ENCODE data around the gene DNM2. TPM values are rescaled to one million over a fixed set of nuclear protein-coding genes. Genes with fewer than 3 reads are reported as not detected.

The DNM2 gene
- total RNA-seq, 2 donors from 2014 or later, result 403 to 422 TPM

DNA sequence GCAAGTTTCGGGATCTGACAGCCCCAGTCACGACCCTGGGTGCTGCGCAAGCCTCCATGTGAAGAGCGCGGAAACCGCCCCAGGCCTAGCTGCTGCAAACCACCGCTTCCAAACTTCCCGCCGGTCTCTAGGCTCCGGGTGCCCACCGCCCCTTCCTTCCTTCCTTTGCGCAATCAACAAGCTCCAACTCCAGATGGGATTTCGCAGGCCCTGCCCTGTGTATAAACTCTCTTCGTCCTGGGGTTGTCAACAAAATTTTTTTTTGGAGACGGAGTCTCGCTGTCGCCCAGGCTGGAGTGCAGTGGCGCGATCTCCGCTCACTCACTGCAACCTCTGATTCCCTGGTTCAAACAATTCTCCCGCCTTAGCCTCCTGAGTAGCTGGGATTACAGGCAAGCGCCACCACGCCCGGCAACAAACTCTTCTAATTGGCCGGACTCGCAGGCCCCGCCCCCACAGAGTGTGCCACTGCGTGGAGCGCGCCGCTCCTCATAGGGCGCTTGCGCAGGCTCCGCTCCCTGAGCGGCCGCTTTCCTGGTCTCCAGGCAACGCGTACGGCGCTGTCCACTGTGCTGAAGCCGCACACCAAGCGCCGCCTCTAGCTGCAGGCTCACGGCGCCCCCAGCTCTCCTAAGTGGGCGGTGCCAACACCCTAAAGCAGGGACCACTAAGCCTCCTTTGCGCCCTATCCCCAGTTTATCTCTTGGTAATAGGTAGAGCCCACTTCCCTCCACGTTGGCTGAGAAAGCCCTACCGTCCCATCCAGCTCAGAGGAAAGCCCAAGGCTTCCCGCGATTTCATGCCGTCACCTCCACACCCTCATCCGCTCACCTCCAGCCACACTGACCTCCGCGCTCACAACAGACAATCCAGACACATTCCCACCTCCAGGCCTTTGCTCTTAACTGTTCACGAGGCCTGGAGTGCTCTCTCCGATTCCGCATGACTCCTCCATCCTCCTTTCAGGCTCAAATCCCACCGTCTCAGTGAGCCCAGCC is 22.2 kb upstream of the DNM2 start:
- peaks cover 7 to 8% of the 10 kb centered on the region in 2 donors for H3K27me3 Mint-ChIP-seq
- no peaks in the 10 kb centered on the region for H3K36me3 Mint-ChIP-seq
- no peaks in the 10 kb centered on the region for H3K9me3 Mint-ChIP-seq
- H3K4me1 Mint-ChIP-seq (ENCODE audit: low read depth in 2 of 2), result peaks cover 20 to 30% of the 10 kb centered on the region in 2 donors
- H3K27ac Mint-ChIP-seq, result peak overlapping the region in 1 of 2 donors; percentile 61
- peak; percentile 98 for ATAC-seq
- DNase-seq (ENCODE audit: low spot score), result peak; percentile 91
- peak overlapping the region; percentile 86 for H3K4me3 Mint-ChIP-seq

DNA sequence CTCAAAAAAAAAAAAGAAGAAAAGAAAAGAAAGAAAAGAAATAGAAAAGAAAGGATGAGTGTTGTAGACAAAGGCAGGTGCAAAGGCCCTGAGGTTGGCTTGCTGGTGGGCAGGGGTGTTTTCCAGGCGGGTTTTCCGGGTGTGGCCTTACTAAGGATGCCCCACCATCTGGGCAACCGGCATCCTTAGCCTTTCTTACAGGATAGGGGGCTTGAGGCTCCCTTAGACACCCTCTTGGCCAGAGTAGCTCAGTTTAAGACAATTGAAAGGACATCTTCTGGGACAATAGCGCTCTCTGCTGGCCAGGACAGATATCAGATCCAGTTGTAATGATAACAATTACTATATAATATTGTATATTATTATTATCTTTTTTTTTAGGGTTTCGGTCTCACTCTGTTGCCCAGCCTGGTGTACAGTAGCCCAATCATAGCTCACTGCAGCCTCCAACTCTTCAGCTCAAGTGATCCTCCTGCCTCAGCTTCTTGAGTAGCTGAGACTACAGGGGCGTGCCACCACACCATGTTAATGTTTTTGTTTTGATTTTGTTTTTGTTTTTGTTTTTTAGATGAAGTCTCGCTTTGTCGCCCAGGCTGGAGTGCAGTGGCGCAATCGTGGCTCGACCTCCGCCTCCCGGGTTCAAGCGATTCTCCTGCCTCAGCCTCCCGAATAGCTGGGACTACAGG is 18.1 kb upstream of the DNM2 start:
- Mint-ChIP-seq H3K36me3 (no peaks in the 10 kb centered on the region), H3K27ac (no peak overlapping the region), H3K27me3 (peaks cover 7 to 8% of the 10 kb centered on the region in 2 donors), H3K4me1 (ENCODE audit: low read depth in 2 of 2) (peaks cover 25 to 27% of the 10 kb centered on the region in 2 donors), H3K4me3 (no peak overlapping the region), H3K9me3 (no peaks in the 10 kb centered on the region)
- DNase-seq (ENCODE audit: low spot score) (no peak), ATAC-seq (no peak)

DNA sequence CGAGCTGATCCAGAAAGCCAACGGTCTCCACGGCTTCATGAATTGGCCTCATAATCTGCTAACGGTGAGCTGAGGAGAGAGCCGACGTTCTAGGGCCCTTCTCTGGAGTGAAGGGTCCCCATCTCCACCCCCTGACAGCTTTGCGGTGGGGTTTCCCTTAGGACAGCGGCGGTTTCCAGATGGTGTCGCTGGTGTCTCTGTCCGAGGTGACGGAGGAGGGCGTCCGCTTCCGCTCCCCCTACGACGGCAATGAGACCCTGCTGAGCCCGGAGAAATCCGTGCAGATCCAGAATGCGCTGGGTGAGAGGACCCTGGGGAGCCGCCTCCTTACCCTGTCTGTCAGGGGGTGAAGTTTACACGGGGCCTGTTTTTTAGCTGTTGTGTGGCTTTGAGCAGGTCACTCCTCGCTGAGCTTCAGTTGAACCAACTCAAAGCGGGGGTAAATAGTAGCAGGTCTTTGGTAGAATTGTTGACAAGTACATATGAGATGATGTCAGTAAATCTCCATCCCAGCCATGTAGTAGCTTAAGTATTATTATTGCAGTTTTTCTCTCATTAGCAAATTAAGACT is 15.8 kb upstream of the DNM2 start:
- H3K27me3 Mint-ChIP-seq, result peaks cover 0 to under 1% of the 10 kb centered on the region in 2 donors
- peaks cover 5 to 8% of the 10 kb centered on the region in 2 donors for H3K4me1 Mint-ChIP-seq (ENCODE audit: low read depth in 2 of 2)
- no peaks in the 10 kb centered on the region for H3K9me3 Mint-ChIP-seq
- no peaks in the 10 kb centered on the region for H3K36me3 Mint-ChIP-seq
- peak overlapping the region; percentile 90 for H3K4me3 Mint-ChIP-seq
- DNase-seq (ENCODE audit: low spot score) (no peak), ATAC-seq (peak; percentile 60 to 66)
- H3K27ac Mint-ChIP-seq, result peak overlapping the region; percentile 61 to 70

DNA sequence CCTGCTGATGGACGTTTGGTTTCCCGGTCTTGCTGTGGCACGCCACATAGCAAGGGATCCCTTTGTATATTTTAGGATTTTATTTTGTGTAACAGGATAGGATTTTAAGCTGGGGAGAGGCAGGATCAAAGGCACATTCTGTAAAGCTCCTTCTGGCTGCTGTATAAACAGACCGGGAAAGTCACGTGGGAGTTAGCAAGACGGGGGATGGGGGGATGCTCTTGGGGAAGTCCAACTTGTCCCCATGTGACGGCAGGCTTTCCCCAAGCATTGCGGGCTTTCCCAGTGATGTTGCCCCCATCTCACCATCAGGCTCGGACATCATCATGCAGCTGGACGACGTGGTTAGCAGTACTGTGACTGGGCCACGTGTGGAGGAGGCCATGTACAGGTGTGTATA is 10.9 kb upstream of the DNM2 start:
- DNase-seq (ENCODE audit: low spot score) (no peak), ATAC-seq (no peak)
- Mint-ChIP-seq H3K4me3 (no peak overlapping the region), H3K27me3 (no peaks in the 10 kb centered on the region), H3K4me1 (ENCODE audit: low read depth in 2 of 2) (peaks cover 0 to under 1% of the 10 kb centered on the region in 2 donors), H3K9me3 (no peaks in the 10 kb centered on the region), H3K36me3 (no peaks in the 10 kb centered on the region), H3K27ac (no peak overlapping the region)

DNA sequence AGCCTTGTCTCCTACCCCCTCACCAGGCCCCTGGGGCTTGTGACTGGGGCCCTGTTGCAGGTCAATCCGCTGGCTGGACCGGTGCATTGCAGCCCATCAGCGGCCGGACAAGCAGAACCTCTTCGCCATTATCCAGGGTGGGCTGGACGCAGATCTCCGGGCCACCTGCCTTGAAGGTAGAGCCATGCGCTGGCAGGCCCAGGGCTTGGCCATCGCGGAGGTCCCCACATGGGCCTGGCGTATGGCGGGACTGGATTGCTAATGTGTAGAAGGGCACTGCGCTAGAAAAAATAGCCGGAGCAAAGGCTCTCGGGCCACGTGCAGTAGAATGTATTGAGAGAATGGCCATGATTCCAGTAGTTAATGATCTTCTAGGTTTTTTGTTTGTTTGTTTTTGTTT is 10.4 kb upstream of the DNM2 start:
- Mint-ChIP-seq H3K27ac (no peak overlapping the region), H3K27me3 (no peaks in the 10 kb centered on the region), H3K4me1 (ENCODE audit: low read depth in 2 of 2) (no peaks in the 10 kb centered on the region), H3K36me3 (no peaks in the 10 kb centered on the region), H3K9me3 (no peaks in the 10 kb centered on the region), H3K4me3 (no peak overlapping the region)
- no peak for DNase-seq (ENCODE audit: low spot score)
- ATAC-seq, result no peak

DNA sequence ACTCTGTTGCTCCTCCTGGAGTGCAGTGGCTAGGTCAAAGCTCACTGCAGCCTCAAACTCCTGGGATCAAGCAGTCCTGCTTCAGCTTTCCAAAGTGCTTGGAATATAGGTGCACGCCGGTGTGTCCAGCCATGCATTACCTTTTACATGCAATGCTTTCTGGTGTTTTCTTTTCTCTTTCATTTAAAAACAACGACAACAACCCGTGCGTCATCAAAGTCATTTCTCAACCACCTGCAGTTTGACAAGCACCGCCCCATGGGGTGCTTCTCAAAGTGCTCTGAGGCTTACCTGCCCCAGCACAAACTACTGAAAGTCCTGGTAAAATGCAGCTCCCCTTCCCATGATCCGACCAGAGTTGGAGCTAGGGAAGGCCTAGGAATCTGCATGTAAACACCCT is 9.6 kb upstream of the DNM2 start:
- Mint-ChIP-seq H3K4me3 (no peak overlapping the region), H3K36me3 (no peaks in the 10 kb centered on the region), H3K9me3 (no peaks in the 10 kb centered on the region), H3K27ac (no peak overlapping the region), H3K27me3 (no peaks in the 10 kb centered on the region), H3K4me1 (ENCODE audit: low read depth in 2 of 2) (no peaks in the 10 kb centered on the region)
- DNase-seq (ENCODE audit: low spot score) (no peak), ATAC-seq (no peak)

DNA sequence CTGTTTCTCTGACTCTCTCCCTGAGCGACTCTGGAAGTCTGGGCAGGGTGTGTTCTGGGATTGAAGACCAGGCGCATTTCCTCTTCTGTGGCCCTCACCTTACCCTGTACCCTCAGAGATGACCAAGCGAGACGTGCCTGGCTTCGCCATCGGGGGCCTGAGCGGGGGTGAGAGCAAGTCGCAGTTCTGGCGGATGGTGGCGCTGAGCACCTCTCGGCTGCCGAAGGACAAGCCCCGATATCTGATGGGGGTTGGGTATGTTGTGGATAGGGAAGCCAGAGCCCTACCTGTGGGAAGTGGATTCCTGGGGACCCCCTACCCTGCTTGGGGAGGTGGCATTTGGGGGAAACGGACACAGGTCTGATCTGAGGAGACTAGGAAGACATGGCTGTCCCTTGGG is 5.8 kb upstream of the DNM2 start:
- Mint-ChIP-seq H3K9me3 (no peaks in the 10 kb centered on the region), H3K4me1 (ENCODE audit: low read depth in 2 of 2) (peaks cover 3 to 4% of the 10 kb centered on the region in 2 donors), H3K27ac (no peak overlapping the region), H3K36me3 (no peaks in the 10 kb centered on the region), H3K4me3 (no peak overlapping the region), H3K27me3 (no peaks in the 10 kb centered on the region)
- DNase-seq (ENCODE audit: low spot score) (no peak), ATAC-seq (no peak)

DNA sequence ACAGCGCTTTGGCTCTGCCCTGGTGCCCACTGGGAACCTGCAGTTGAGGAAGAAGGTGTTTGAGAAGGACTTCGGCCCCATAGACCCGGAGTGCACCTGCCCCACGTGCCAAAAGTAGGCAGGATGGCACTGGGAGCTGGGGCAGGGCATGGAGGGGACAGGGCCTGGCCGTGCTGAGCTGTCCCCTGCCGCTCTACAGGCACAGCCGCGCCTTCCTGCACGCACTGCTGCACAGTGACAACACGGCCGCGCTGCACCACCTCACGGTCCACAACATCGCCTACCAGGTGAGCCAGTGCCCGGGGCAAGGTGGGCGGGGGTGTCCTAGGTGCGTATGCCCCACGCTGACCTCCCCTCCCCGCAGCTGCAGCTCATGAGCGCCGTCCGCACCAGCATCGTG is 5.1 kb upstream of the DNM2 start:
- Mint-ChIP-seq H3K9me3 (no peaks in the 10 kb centered on the region), H3K36me3 (no peaks in the 10 kb centered on the region), H3K27me3 (no peaks in the 10 kb centered on the region), H3K4me3 (no peak overlapping the region), H3K4me1 (ENCODE audit: low read depth in 2 of 2) (peaks cover 6% of the 10 kb centered on the region in 2 donors), H3K27ac (no peak overlapping the region)
- ATAC-seq, result no peak
- DNase-seq (ENCODE audit: low spot score), result no peak

DNA sequence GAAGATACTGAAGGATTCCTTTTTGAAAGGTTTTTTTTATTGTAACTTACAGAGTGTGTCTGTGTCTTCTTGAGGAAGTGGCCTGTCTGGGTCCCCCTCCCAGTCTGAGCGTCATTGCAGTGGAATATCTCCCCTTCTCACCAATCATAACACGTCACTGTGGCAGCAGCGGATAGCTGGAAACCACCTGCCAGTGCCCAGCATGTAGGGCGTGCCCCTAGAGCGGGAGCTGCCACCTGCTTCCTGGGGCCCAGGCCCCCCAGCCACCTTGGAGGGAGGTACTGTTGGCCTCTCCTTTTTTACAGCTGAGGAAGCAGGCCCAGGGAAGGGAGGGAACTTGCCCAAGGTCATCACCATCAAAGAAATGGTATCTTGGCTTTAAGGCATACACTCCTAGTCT is 4.6 kb upstream of the DNM2 start:
- Mint-ChIP-seq H3K27ac (no peak overlapping the region), H3K4me1 (ENCODE audit: low read depth in 2 of 2) (peaks cover 6% of the 10 kb centered on the region in 2 donors), H3K9me3 (no peaks in the 10 kb centered on the region), H3K36me3 (no peaks in the 10 kb centered on the region), H3K4me3 (no peak overlapping the region), H3K27me3 (no peaks in the 10 kb centered on the region)
- ATAC-seq (no peak), DNase-seq (ENCODE audit: low spot score) (no peak)

DNA sequence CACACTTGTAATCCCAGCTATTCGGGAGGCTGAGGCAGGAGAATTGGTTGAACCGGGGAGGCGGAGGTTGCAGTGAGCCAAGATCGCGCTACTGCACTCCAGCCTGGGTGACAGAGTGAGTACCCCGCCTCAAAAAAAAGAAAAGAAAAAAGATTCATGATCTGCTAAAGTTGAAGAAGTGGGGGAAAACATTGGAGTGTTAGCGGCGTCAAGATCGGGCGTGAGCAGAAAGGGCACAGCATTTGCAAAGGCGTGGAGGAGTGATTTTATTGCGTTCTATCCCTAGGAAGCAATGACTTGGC is 874 bp upstream of the DNM2 start:
- peaks cover 23 to 27% of the 10 kb centered on the region in 2 donors for H3K4me1 Mint-ChIP-seq (ENCODE audit: low read depth in 2 of 2)
- no peaks in the 10 kb centered on the region for H3K9me3 Mint-ChIP-seq
- DNase-seq (ENCODE audit: low spot score), result peak; percentile 28
- peaks cover 4% of the 10 kb centered on the region for H3K36me3 Mint-ChIP-seq
- no peaks in the 10 kb centered on the region for H3K27me3 Mint-ChIP-seq
- no peak for ATAC-seq
- peak overlapping the region; percentile 81 for H3K4me3 Mint-ChIP-seq
- H3K27ac Mint-ChIP-seq, result peak overlapping the region; percentile 70 to 90

DNA sequence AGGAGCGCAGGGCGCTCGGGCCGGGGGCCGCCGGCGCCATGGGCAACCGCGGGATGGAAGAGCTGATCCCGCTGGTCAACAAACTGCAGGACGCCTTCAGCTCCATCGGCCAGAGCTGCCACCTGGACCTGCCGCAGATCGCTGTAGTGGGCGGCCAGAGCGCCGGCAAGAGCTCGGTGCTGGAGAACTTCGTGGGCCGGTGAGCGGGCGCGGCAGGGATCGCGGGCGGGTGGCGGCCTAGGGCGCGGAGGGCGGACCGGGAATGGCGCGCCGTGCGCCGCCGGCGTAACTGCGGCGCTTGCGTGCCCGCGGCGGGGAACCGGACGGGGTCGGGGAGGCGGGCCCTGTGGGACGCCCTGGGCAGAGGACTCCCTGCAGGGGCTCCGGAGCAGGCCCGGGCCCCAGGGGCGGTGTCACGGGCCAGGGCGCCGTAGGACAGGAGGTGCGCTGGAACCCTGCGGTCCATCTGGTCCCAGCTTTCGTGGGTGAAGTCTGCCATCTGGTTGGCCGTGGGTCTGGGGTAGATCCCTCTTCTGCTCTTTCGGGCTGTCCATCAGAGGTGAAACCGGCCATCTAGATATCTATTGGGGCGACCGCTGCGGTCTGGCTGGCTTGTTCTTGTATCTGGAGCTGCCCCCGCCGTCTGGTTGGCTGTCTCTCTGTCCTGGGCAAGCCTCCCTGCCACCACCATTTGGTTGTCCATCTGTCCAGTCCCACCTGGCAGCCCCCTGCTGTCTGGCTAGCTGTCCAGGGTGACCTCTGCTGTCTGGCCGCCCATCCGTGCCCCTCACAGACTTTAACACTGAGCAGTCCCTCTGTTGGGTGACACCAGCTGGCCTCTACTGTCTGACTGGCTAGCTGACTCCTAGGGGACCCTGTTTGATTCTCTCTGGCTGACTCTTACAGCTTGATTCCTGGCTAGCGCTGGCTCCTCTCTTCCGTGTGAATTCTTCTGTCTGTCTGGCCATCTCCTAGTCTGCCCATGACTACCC is 622 bp downstream of the DNM2 start:
- Mint-ChIP-seq H3K4me1 (ENCODE audit: low read depth in 2 of 2) (peaks cover 27 to 29% of the 10 kb centered on the region in 2 donors), H3K4me3 (peak overlapping the region; percentile 100), H3K27me3 (no peaks in the 10 kb centered on the region), H3K9me3 (no peaks in the 10 kb centered on the region), H3K27ac (peak overlapping the region; percentile 84 to 91), H3K36me3 (peaks cover 4% of the 10 kb centered on the region)
- DNase-seq (ENCODE audit: low spot score) (peak; percentile 78), ATAC-seq (peak; percentile 4 to 50)

DNA sequence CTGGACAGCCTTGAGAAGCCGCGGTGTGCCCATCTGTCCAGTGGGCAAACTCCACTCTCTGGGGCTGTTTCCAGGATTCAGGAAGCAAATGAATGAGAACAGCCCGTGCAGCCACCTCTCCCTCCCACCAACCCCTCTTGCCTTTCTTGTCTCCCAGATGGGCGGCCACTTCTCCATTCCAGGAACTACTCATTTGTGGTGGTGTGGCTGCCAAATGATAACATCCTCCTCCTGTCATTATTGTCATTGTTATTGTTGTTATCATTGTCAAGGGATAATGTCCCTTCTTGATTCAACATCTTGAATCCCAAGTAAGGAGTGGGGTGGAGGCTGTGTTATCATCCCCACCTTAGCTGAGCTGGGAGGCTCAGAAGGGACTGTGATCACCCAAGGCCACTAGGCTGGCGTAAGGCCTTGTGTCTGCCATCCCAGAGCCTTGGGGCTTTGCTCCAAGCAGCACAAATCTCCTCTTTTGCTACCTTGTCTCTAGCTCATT is 1.6 kb downstream of the DNM2 start:
- H3K36me3 Mint-ChIP-seq, result peaks cover 4% of the 10 kb centered on the region
- peak overlapping the region; percentile 100 for H3K4me3 Mint-ChIP-seq
- H3K27me3 Mint-ChIP-seq, result no peaks in the 10 kb centered on the region
- DNase-seq (ENCODE audit: low spot score) (peak; percentile 37), ATAC-seq (no peak)
- H3K4me1 Mint-ChIP-seq (ENCODE audit: low read depth in 2 of 2), result peaks cover 36 to 38% of the 10 kb centered on the region in 2 donors
- peak overlapping the region; percentile 84 to 91 for H3K27ac Mint-ChIP-seq
- H3K9me3 Mint-ChIP-seq, result no peaks in the 10 kb centered on the region

DNA sequence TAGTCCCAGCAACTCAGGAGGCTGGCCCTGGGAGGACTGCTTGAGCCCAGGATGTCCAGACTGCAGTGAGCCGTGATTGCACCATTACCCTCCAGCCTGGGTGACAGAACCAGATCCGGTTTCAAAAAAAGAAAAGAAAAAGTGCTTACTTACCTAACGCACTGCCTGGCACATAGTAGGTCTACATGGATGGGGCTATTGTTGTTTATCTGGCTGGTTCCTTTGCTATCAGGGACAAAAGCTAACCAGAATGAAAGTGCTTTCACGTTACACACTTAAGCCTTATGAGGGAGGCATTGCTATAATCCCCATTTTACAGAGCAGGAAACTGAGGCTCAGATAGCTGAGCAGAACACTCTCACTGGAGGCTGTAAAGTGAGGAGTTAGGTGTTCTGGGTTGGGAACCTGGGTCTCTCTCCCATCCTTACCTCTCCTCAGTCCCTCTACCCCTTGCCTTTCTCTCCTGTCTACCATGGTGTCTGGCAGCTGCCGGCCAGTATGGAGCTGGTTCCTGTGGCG is 2.8 kb downstream of the DNM2 start:
- no peaks in the 10 kb centered on the region for H3K27me3 Mint-ChIP-seq
- no peaks in the 10 kb centered on the region for H3K9me3 Mint-ChIP-seq
- H3K4me3 Mint-ChIP-seq, result no peak overlapping the region
- H3K27ac Mint-ChIP-seq, result peak overlapping the region in 1 of 2 donors; percentile 91
- no peak for ATAC-seq
- H3K36me3 Mint-ChIP-seq, result peaks cover 4% of the 10 kb centered on the region
- H3K4me1 Mint-ChIP-seq (ENCODE audit: low read depth in 2 of 2), result peaks cover 36 to 42% of the 10 kb centered on the region in 2 donors
- no peak for DNase-seq (ENCODE audit: low spot score)

Data from natural killer cell treated with Interleukin-12 subunit alpha and Interleukin-12 subunit beta and Interleukin-15 and Interleukin-18, amount 100 ng/mL, for 72 hours (primary cell).